Measurements from ENCODE around the gene PPM1H. TPM values are rescaled to one million over a fixed set of nuclear protein-coding genes. Genes with fewer than 3 reads are reported as not detected.

The PPM1H gene
- total RNA-seq, 6 experiments from 2014 or later = 7.0 to 20.9 (median 8.4) TPM

- no peak for TF ChIP-seq CTCF (IDR thresholded peaks at IDR 0.05)
- Mint-ChIP-seq H3K36me3 (ENCODE audit: low read depth) (peaks cover 5% of the 10 kb centered on the region), H3K27ac (no peak overlapping the region), H3K4me1 (ENCODE audit: low read depth) (peaks cover 20% of the 10 kb centered on the region), H3K27me3 (ENCODE audit: insufficient read depth) (no peaks in the 10 kb centered on the region), H3K9me3 (no peaks in the 10 kb centered on the region), H3K4me3 (no peak overlapping the region)
- no peak for DNase-seq
Observed at GRCh38 chr12:62656591-62657362, 278.2 kb downstream of the PPM1H start.

- peaks cover 14% of the 10 kb centered on the region for H3K4me1 Mint-ChIP-seq (ENCODE audit: low read depth)
- no peak overlapping the region for H3K27ac Mint-ChIP-seq
- H3K27me3 Mint-ChIP-seq (ENCODE audit: insufficient read depth) = no peaks in the 10 kb centered on the region
- H3K9me3 Mint-ChIP-seq = no peaks in the 10 kb centered on the region
- no peak for DNase-seq
- H3K36me3 Mint-ChIP-seq (ENCODE audit: low read depth) = peaks cover 5% of the 10 kb centered on the region
- no peak for TF ChIP-seq CTCF (IDR thresholded peaks at IDR 0.05)
- H3K4me3 Mint-ChIP-seq = no peak overlapping the region
Observed at GRCh38 chr12:62655666-62656151, 279.2 kb downstream of the PPM1H start.

GRCh38 chr12:62654326-62655241, 280.4 kb downstream of the PPM1H start:
- H3K4me1 Mint-ChIP-seq (ENCODE audit: low read depth) = peaks cover 9% of the 10 kb centered on the region
- H3K36me3 Mint-ChIP-seq (ENCODE audit: low read depth) = no peaks in the 10 kb centered on the region; the same call in 1 of the 2 replicates
- no peaks in the 10 kb centered on the region for H3K27me3 Mint-ChIP-seq (ENCODE audit: insufficient read depth)
- TF ChIP-seq CTCF (IDR thresholded peaks at IDR 0.05) = no peak
- no peaks in the 10 kb centered on the region for H3K9me3 Mint-ChIP-seq
- no peak for DNase-seq
- no peak overlapping the region for H3K27ac Mint-ChIP-seq
- H3K4me3 Mint-ChIP-seq = no peak overlapping the region

- no peak for DNase-seq
- Mint-ChIP-seq H3K4me3 (no peak overlapping the region), H3K27me3 (ENCODE audit: insufficient read depth) (no peaks in the 10 kb centered on the region), H3K4me1 (ENCODE audit: low read depth) (peaks cover 13% of the 10 kb centered on the region), H3K36me3 (ENCODE audit: low read depth) (no peaks in the 10 kb centered on the region; the same call in 1 of the 2 replicates), H3K27ac (no peak overlapping the region), H3K9me3 (no peaks in the 10 kb centered on the region)
- no peak for TF ChIP-seq CTCF (IDR thresholded peaks at IDR 0.05)
Observed at GRCh38 chr12:62653740-62654139, 281.2 kb downstream of the PPM1H start.

- DNase-seq = no peak
- Mint-ChIP-seq H3K4me3 (no peak overlapping the region), H3K9me3 (no peaks in the 10 kb centered on the region), H3K27ac (no peak overlapping the region), H3K4me1 (ENCODE audit: low read depth) (peaks cover 13% of the 10 kb centered on the region), H3K27me3 (ENCODE audit: insufficient read depth) (peaks cover 2% of the 10 kb centered on the region; the same call in 1 of the 2 replicates), H3K36me3 (ENCODE audit: low read depth) (peaks cover 2% of the 10 kb centered on the region)
- TF ChIP-seq CTCF (IDR thresholded peaks at IDR 0.05) = no peak
Observed at GRCh38 chr12:62653304-62653703, 281.6 kb downstream of the PPM1H start.

All from HFFc6 (cell line).